GM23338 (cell line): ENCODE data around the gene NINL. TPM values are rescaled to one million over a fixed set of nuclear protein-coding genes. Genes with fewer than 3 reads are reported as not detected.

Source experiments
- ATAC-seq: fragments of 200-7000 bp; cut with Tn5 transposase; 3 replicates; pipeline ENCODE4 v1.9.1; 2020
- DNase-seq: peaks from one replicate; pipeline ENCODE4 v3.0.0-alpha.2; 2015; ENCODE audit warnings: low spot score
- H2AFZ ChIP-seq: fragments of 200-600 bp; sonication (generic); 2 replicates; pipeline ENCODE4 v1.8.0; 2016; ENCODE audit warnings: antibody characterized with exemption, mild to moderate bottlenecking, moderate library complexity
- H3F3A ChIP-seq: fragments of 200-600 bp; sonication (generic); replicated peaks from 2 replicates; pipeline ENCODE4 v1.8.0; 2017; ENCODE audit warnings: antibody characterized with exemption, mixed run types, low read depth
- H3K27ac ChIP-seq: fragments of 200-600 bp; sonication (generic); 2 replicates; pipeline ENCODE4 v1.6.1; 2016; ENCODE audit warnings: low read depth
- H3K27me3 ChIP-seq: fragments of 200-600 bp; sonication (generic); 2 replicates; pipeline ENCODE4 v1.8.0; 2016; ENCODE audit warnings: mild to moderate bottlenecking, mixed run types, moderate library complexity; ENCODE audit not compliant: insufficient read depth
- H3K36me3 ChIP-seq: fragments of 200-600 bp; sonication (generic); 2 replicates; pipeline ENCODE4 v1.8.0; 2016; ENCODE audit warnings: mild to moderate bottlenecking; ENCODE audit not compliant: insufficient read depth
- H3K4me1 ChIP-seq: fragments of 200-600 bp; sonication (generic); 2 replicates; pipeline ENCODE4 v1.8.0; 2016; ENCODE audit warnings: mild to moderate bottlenecking, moderate library complexity; ENCODE audit not compliant: insufficient read depth
- H3K4me2 ChIP-seq: fragments of 200-600 bp; sonication (generic); 2 replicates; pipeline ENCODE4 v1.7.1; 2017; ENCODE audit warnings: mixed run types
- H3K4me3 ChIP-seq: fragments of 200-600 bp; sonication (generic); 2 replicates; pipeline ENCODE4 v1.6.1; 2016; ENCODE audit warnings: mixed run types
- H3K79me2 ChIP-seq: fragments of 200-600 bp; sonication (generic); replicated peaks from 2 replicates; pipeline ENCODE4 v1.8.0; 2017; ENCODE audit warnings: mild to moderate bottlenecking; ENCODE audit not compliant: insufficient read depth
- H3K9me2 ChIP-seq: fragments of 200-600 bp; sonication (generic); 2 replicates; pipeline ENCODE4 v1.8.0; 2017; ENCODE audit not compliant: insufficient read depth
- H4K20me1 ChIP-seq: fragments of 200-600 bp; sonication (generic); replicated peaks from 2 replicates; pipeline ENCODE4 v1.8.0; 2017; ENCODE audit warnings: mild to moderate bottlenecking; ENCODE audit not compliant: insufficient read depth
- H3K27ac Mint-ChIP-seq: 2 replicates; pipeline ENCODE4 v1.8.0; 2020; ENCODE audit warnings: inconsistent platforms, mild to moderate bottlenecking, moderate library complexity, mixed read lengths
- H3K27me3 Mint-ChIP-seq: 3 replicates; pipeline ENCODE4 v1.8.0; 2022; ENCODE audit warnings: low read depth, mild to moderate bottlenecking, moderate library complexity, mixed read lengths, inconsistent platforms; ENCODE audit not compliant: insufficient read depth, poor library complexity
- H3K36me3 Mint-ChIP-seq: 3 replicates; pipeline ENCODE4 v1.8.0; 2021; ENCODE audit warnings: low read depth, mild to moderate bottlenecking, inconsistent platforms, moderate library complexity, mixed read lengths
- H3K4me1 Mint-ChIP-seq: 3 replicates; pipeline ENCODE4 v1.8.0; 2020; ENCODE audit warnings: mild to moderate bottlenecking, inconsistent platforms, mixed read lengths
- H3K4me3 Mint-ChIP-seq: 3 replicates; pipeline ENCODE4 v1.8.0; 2021; ENCODE audit warnings: moderate library complexity, mild to moderate bottlenecking, inconsistent platforms, mixed read lengths
- H3K9me3 Mint-ChIP-seq: 3 replicates; pipeline ENCODE4 v1.8.0; 2020; ENCODE audit warnings: moderate library complexity, mild to moderate bottlenecking, inconsistent platforms, mixed read lengths
- CREB1 ChIP-seq: fragments of 250-450 bp; sonication (Bioruptor Pico); IDR thresholded peaks from 2 replicates; pipeline ENCODE4 v1.5.0; 2020; ENCODE audit warnings: low read depth, mild to moderate bottlenecking, moderate library complexity
- EZH2 ChIP-seq: fragments of 200-600 bp; sonication (generic); IDR thresholded peaks from one replicate; pipeline ENCODE4 v1.8.0; 2017; ENCODE audit warnings: antibody characterized with exemption, mild to moderate bottlenecking, low read depth; ENCODE audit not compliant: unreplicated experiment
- EZH2phosphoT487 ChIP-seq: fragments of 200-600 bp; sonication (generic); IDR thresholded peaks from one replicate; pipeline ENCODE4 v1.8.1; 2018; ENCODE audit warnings: antibody characterized with exemption; ENCODE audit not compliant: unreplicated experiment
- JUNB ChIP-seq: IDR thresholded peaks from one replicate; pipeline ENCODE4 v1.6.1; 2016; ENCODE audit warnings: antibody characterized with exemption; ENCODE audit not compliant: unreplicated experiment
- NANOG ChIP-seq: IDR thresholded peaks from 2 replicates; pipeline ENCODE4 v1.6.1; 2016; ENCODE audit warnings: antibody characterized with exemption, borderline replicate concordance
- POLR2AphosphoS5 ChIP-seq: IDR thresholded peaks from 2 replicates; pipeline ENCODE4 v1.6.1; 2016; ENCODE audit warnings: antibody characterized with exemption, low read depth
- STAT1 ChIP-seq: IDR thresholded peaks from one replicate; pipeline ENCODE4 v1.6.1; 2016; ENCODE audit warnings: antibody characterized with exemption; ENCODE audit not compliant: unreplicated experiment
- ZNF114 ChIP-seq: fragments of 250-450 bp; sonication (Bioruptor Pico); IDR thresholded peaks from 2 replicates; pipeline ENCODE4 v1.5.0; 2020; ENCODE audit warnings: mild to moderate bottlenecking, moderate library complexity
- ZNF331 ChIP-seq: fragments of 250-450 bp; sonication (Bioruptor Pico); IDR thresholded peaks from 2 replicates; pipeline ENCODE4 v1.5.0; 2020; ENCODE audit warnings: low read depth, mild to moderate bottlenecking, moderate library complexity
- ZNF462 ChIP-seq: fragments of 250-450 bp; sonication (Bioruptor Pico); IDR thresholded peaks from 2 replicates; pipeline ENCODE4 v1.5.0; 2020; ENCODE audit warnings: mild to moderate bottlenecking, moderate library complexity
- polyA plus RNA-seq: library from polyadenylated mRNA; unstranded; fragments of >200 nt; fragmentation: Nextera tagmentation; extraction: Ambion mirVana; gene quantifications from 2 replicates; pipeline ENCODE4 v1.2.1, GENCODE V29; 2016
- total RNA-seq: library from RNA; depleted of rRNA; stranded (reverse); fragments of >200 nt; shearing (Covaris generic); gene quantifications from 2 replicates; pipeline ENCODE4 v1.2.3, GENCODE V29; 2014
- TF ChIP-seq, protein P1 (sequence below), 2 experiments: fragments of 200-600 bp in 1 of 2; sonication (generic) in 1 of 2; conservative IDR thresholded peaks; 2 replicates each; pipeline versions ENCODE4 v1.5.1 to v1.6.1; 2016 to 2017; ENCODE audit warnings: antibody characterized with exemption in 2 of 2, low read depth in 2 of 2, mild to moderate bottlenecking in 2 of 2, moderate library complexity in 1 of 2
- TF ChIP-seq, protein P2 (sequence below): IDR thresholded peaks from one replicate; pipeline ENCODE4 v1.6.1; 2018; ENCODE audit warnings: antibody characterized with exemption; ENCODE audit not compliant: unreplicated experiment
- TF ChIP-seq, protein P3 (sequence below): IDR thresholded peaks from 2 replicates; pipeline ENCODE4 v1.6.1; 2016; ENCODE audit warnings: antibody characterized with exemption

NINL gene
- total and polyA plus RNA-seq, 2 experiments from 2014 or later: 18.0 to 31.2 TPM

- Histone ChIP-seq H3K9me2 (no peaks in the 10 kb centered on the region), H3F3A (no peaks in the 10 kb centered on the region), H3K79me2 (no peaks in the 10 kb centered on the region), H3K4me1 (no peaks in the 10 kb centered on the region), H3K4me3 (no peak overlapping the region), H2AFZ (no peak overlapping the region), H3K27me3 (no peaks in the 10 kb centered on the region), H3K36me3 (peaks cover 3% of the 10 kb centered on the region; the same call in 1 of the 2 replicates), H3K4me2 (no peak overlapping the region), H3K27ac (no peak overlapping the region), H4K20me1 (peaks cover 5% of the 10 kb centered on the region; the same call in 1 of the 2 replicates)
- TF ChIP-seq EZH2phosphoT487: no peak
- TF ChIP-seq NANOG: no peak
- TF ChIP-seq EZH2: no peak
- TF ChIP-seq, protein P1, sequence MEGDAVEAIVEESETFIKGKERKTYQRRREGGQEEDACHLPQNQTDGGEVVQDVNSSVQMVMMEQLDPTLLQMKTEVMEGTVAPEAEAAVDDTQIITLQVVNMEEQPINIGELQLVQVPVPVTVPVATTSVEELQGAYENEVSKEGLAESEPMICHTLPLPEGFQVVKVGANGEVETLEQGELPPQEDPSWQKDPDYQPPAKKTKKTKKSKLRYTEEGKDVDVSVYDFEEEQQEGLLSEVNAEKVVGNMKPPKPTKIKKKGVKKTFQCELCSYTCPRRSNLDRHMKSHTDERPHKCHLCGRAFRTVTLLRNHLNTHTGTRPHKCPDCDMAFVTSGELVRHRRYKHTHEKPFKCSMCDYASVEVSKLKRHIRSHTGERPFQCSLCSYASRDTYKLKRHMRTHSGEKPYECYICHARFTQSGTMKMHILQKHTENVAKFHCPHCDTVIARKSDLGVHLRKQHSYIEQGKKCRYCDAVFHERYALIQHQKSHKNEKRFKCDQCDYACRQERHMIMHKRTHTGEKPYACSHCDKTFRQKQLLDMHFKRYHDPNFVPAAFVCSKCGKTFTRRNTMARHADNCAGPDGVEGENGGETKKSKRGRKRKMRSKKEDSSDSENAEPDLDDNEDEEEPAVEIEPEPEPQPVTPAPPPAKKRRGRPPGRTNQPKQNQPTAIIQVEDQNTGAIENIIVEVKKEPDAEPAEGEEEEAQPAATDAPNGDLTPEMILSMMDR (conservative IDR thresholded peaks at IDR 0.05; ENCODE audit: low read depth in 2 of 2): no peak
- no peak for TF ChIP-seq ZNF462 (CRISPR knock-in tag)
- TF ChIP-seq POLR2AphosphoS5: no peak
- TF ChIP-seq, protein P2, sequence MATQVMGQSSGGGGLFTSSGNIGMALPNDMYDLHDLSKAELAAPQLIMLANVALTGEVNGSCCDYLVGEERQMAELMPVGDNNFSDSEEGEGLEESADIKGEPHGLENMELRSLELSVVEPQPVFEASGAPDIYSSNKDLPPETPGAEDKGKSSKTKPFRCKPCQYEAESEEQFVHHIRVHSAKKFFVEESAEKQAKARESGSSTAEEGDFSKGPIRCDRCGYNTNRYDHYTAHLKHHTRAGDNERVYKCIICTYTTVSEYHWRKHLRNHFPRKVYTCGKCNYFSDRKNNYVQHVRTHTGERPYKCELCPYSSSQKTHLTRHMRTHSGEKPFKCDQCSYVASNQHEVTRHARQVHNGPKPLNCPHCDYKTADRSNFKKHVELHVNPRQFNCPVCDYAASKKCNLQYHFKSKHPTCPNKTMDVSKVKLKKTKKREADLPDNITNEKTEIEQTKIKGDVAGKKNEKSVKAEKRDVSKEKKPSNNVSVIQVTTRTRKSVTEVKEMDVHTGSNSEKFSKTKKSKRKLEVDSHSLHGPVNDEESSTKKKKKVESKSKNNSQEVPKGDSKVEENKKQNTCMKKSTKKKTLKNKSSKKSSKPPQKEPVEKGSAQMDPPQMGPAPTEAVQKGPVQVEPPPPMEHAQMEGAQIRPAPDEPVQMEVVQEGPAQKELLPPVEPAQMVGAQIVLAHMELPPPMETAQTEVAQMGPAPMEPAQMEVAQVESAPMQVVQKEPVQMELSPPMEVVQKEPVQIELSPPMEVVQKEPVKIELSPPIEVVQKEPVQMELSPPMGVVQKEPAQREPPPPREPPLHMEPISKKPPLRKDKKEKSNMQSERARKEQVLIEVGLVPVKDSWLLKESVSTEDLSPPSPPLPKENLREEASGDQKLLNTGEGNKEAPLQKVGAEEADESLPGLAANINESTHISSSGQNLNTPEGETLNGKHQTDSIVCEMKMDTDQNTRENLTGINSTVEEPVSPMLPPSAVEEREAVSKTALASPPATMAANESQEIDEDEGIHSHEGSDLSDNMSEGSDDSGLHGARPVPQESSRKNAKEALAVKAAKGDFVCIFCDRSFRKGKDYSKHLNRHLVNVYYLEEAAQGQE: no peak
- TF ChIP-seq ZNF331 (CRISPR knock-in tag): no peak
- TF ChIP-seq JUNB: no peak
- no peak for TF ChIP-seq ZNF114
- no peak for TF ChIP-seq STAT1
- TF ChIP-seq, protein P3, sequence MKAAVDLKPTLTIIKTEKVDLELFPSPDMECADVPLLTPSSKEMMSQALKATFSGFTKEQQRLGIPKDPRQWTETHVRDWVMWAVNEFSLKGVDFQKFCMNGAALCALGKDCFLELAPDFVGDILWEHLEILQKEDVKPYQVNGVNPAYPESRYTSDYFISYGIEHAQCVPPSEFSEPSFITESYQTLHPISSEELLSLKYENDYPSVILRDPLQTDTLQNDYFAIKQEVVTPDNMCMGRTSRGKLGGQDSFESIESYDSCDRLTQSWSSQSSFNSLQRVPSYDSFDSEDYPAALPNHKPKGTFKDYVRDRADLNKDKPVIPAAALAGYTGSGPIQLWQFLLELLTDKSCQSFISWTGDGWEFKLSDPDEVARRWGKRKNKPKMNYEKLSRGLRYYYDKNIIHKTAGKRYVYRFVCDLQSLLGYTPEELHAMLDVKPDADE: no peak
- TF ChIP-seq CREB1 (CRISPR knock-in tag): no peak
- Mint-ChIP-seq H3K27ac (no peak overlapping the region), H3K4me3 (no peak overlapping the region), H3K4me1 (no peaks in the 10 kb centered on the region), H3K36me3 (peaks cover 47% of the 10 kb centered on the region), H3K27me3 (no peaks in the 10 kb centered on the region), H3K9me3 (no peaks in the 10 kb centered on the region; the same call in 2 of the 3 replicates)
- no peak for DNase-seq
- no peak for ATAC-seq
These were observed 104.5 kb downstream of the NINL start for GRCh38 chr20:25480797-25481196.
